SK-N-SH (cell line): ENCODE measurements around the gene PPM1L. TPM values are rescaled to one million over a fixed set of nuclear protein-coding genes. Genes with fewer than 3 reads are reported as not detected.

Source experiments
- CTCF ChIA-PET: fragments of 300-600, 350-600 bp; formaldehyde crosslinking; extraction: SDS; loops from one replicate; lab custom pipeline; 2021; lab: Yijun Ruan, JAX
- POLR2A ChIA-PET: fragments of 350-600 bp; sonication (Branson Sonifier 250); formaldehyde crosslinking; extraction: SDS; loops from one replicate; lab custom pipeline; 2020; ENCODE audit warnings: antibody characterized with exemption, inconsistent platforms; lab: Yijun Ruan, JAX
- DNase-seq: peaks from one replicate; pipeline ENCODE4 v3.0.0; 2012
- H2AFZ ChIP-seq: fragments of 200-600 bp; sonication (generic); 2 replicates; pipeline ENCODE4 v1.8.1; 2016; ENCODE audit warnings: antibody characterized with exemption, mild to moderate bottlenecking, low read depth
- H3F3A ChIP-seq: fragments of 200-600 bp; sonication (generic); replicated peaks from 2 replicates; pipeline ENCODE3; 2016; ENCODE audit warnings: antibody characterized with exemption, mild to moderate bottlenecking; ENCODE audit not compliant: insufficient read depth
- H3K27ac ChIP-seq, 2 experiments: fragments of 200-500 bp in 1 of 2; fragments of 200-600 bp in 1 of 2; sonication (Bioruptor generic) in 1 of 2; sonication (generic), shearing (Covaris generic) in 1 of 2; 2 replicates each; pipeline versions ENCODE4 v1.5.1 to v1.6.1; 2014 to 2016; ENCODE audit warnings: low read depth in 2 of 2, inconsistent platforms in 1 of 2, low read length in 1 of 2, mild to moderate bottlenecking in 1 of 2, mixed read lengths in 1 of 2
- H3K27me3 ChIP-seq: fragments of 200-600 bp; sonication (generic), shearing (Covaris generic); 2 replicates; pipeline ENCODE4 v1.6.1; 2016; ENCODE audit warnings: mixed run types; ENCODE audit not compliant: insufficient read depth
- H3K36me3 ChIP-seq, 2 experiments: fragments of 200-500 bp in 1 of 2; fragments of 200-600 bp in 1 of 2; sonication (Bioruptor generic) in 1 of 2; sonication (generic) in 1 of 2; replicated peaks in 1 of 2; 2 replicates each; pipeline versions ENCODE3 to v1.5.1; 2014 to 2016; ENCODE audit warnings: low read length in 1 of 2, mild to moderate bottlenecking in 1 of 2; ENCODE audit not compliant: insufficient read depth in 2 of 2, control insufficient read depth in 1 of 2
- H3K4me1 ChIP-seq, 2 experiments: fragments of 200-500 bp in 1 of 2; fragments of 200-600 bp in 1 of 2; sonication (Bioruptor generic) in 1 of 2; sonication (generic), shearing (Covaris generic) in 1 of 2; 2 replicates each; pipeline versions ENCODE4 v1.5.1 to v1.6.1; 2014 to 2016; ENCODE audit warnings: low read depth in 1 of 2, low read length in 1 of 2, mixed run types in 1 of 2; ENCODE audit not compliant: insufficient read depth in 2 of 2, control insufficient read depth in 1 of 2
- H3K4me2 ChIP-seq: fragments of 200-600 bp; sonication (generic), shearing (Covaris generic); 2 replicates; pipeline ENCODE4 v1.6.1; 2017; ENCODE audit warnings: mixed run types
- H3K4me3 ChIP-seq, 2 experiments: fragments of 200-500 bp in 1 of 2; fragments of 200-600 bp in 1 of 2; sonication (Bioruptor generic) in 1 of 2; sonication (generic), shearing (Covaris generic) in 1 of 2; 2 replicates each; pipeline versions ENCODE4 v1.5.1 to v1.8.1; 2014 to 2016; ENCODE audit warnings: low read depth in 2 of 2, inconsistent platforms in 1 of 2, low read length in 1 of 2, mild to moderate bottlenecking in 1 of 2, mixed read lengths in 1 of 2, moderate library complexity in 1 of 2
- H3K79me2 ChIP-seq: fragments of 200-600 bp; sonication (generic); 2 replicates; pipeline ENCODE4 v1.8.1; 2017; ENCODE audit warnings: mild to moderate bottlenecking; ENCODE audit not compliant: insufficient read depth
- H3K9ac ChIP-seq: fragments of 200-600 bp; sonication (generic); 2 replicates; pipeline ENCODE4 v1.6.1; 2017; ENCODE audit warnings: mixed run types
- H3K9me2 ChIP-seq: fragments of 200-600 bp; sonication (generic); 2 replicates; pipeline ENCODE4 v1.6.1; 2017; ENCODE audit warnings: mixed run types
- H3K9me3 ChIP-seq: fragments of 200-600 bp; sonication (generic); 2 replicates; pipeline ENCODE4 v1.6.1; 2017; ENCODE audit warnings: mixed run types, mild to moderate bottlenecking, moderate library complexity
- H4K20me1 ChIP-seq: fragments of 200-600 bp; sonication (generic); 2 replicates; pipeline ENCODE4 v1.6.1; 2017; ENCODE audit warnings: mild to moderate bottlenecking, mixed run types; ENCODE audit not compliant: insufficient read depth
- CHD2 ChIP-seq: fragments of 150-350 bp; IDR thresholded peaks from 2 replicates; pipeline ENCODE4 v1.6.1; 2018; ENCODE audit warnings: low read length; ENCODE audit not compliant: partially characterized antibody
- EZH2phosphoT487 ChIP-seq: fragments of 200-600 bp; sonication (generic); IDR thresholded peaks from 2 replicates; pipeline ENCODE4 v1.6.1; 2017; ENCODE audit warnings: low read depth, mixed run types, mild to moderate bottlenecking, antibody characterized with exemption, moderate library complexity, borderline replicate concordance
- FOSL2 ChIP-seq: IDR thresholded peaks from 2 replicates; pipeline ENCODE4 v1.4.0; 2012; ENCODE audit warnings: low read depth, mild to moderate bottlenecking, moderate library complexity, borderline replicate concordance
- FOXJ3 ChIP-seq: sonication (generic); formaldehyde crosslinking; IDR thresholded peaks from 2 replicates; pipeline ENCODE4 v1.5.1; 2020; ENCODE audit warnings: mild to moderate bottlenecking, missing genetic modification reagents
- GABPA ChIP-seq: IDR thresholded peaks from 2 replicates; pipeline ENCODE4 v1.4.0; 2012; ENCODE audit warnings: low read depth, mild to moderate bottlenecking
- GATA2 ChIP-seq: sonication (generic); formaldehyde crosslinking; IDR thresholded peaks from 2 replicates; pipeline ENCODE4 v1.5.0; 2020; ENCODE audit warnings: mild to moderate bottlenecking, missing genetic modification reagents
- MAX ChIP-seq: IDR thresholded peaks from 2 replicates; pipeline ENCODE4 v1.4.0; 2012; ENCODE audit warnings: low read depth
- MEF2A ChIP-seq: IDR thresholded peaks from 2 replicates; pipeline ENCODE4 v1.4.0; 2012; ENCODE audit warnings: low read depth, borderline replicate concordance
- NRF1 ChIP-seq: IDR thresholded peaks from 2 replicates; pipeline ENCODE4 v1.6.1; 2012; ENCODE audit warnings: low read depth, mild to moderate bottlenecking, low read length
- POLR2AphosphoS5 ChIP-seq: IDR thresholded peaks from 2 replicates; pipeline ENCODE4 v1.6.1; 2012; ENCODE audit warnings: low read depth, low read length
- RCOR1 ChIP-seq: fragments of 150-350 bp; IDR thresholded peaks from 2 replicates; pipeline ENCODE4 v1.6.1; 2017; ENCODE audit warnings: antibody characterized with exemption, low read length
- REST ChIP-seq: IDR thresholded peaks from 2 replicates; pipeline ENCODE4 v1.6.1; 2012; ENCODE audit warnings: mild to moderate bottlenecking, low read depth, low read length, moderate library complexity
- SIN3A ChIP-seq: IDR thresholded peaks from 2 replicates; pipeline ENCODE4 v1.6.1; 2012; ENCODE audit warnings: low read depth, mild to moderate bottlenecking, low read length, moderate library complexity, borderline replicate concordance
- SMC3 ChIP-seq: IDR thresholded peaks from 2 replicates; pipeline ENCODE4 v1.6.1; 2012; ENCODE audit warnings: low read depth, low read length, improper control_type of control experiment
- TAF1 ChIP-seq: IDR thresholded peaks from 2 replicates; pipeline ENCODE4 v1.6.1; 2012; ENCODE audit warnings: low read depth, mild to moderate bottlenecking, low read length, moderate library complexity, borderline replicate concordance
- TEAD4 ChIP-seq: IDR thresholded peaks from 2 replicates; pipeline ENCODE4 v1.4.0; 2012; ENCODE audit warnings: mild to moderate bottlenecking, borderline replicate concordance; ENCODE audit not compliant: insufficient read depth
- USF1 ChIP-seq: IDR thresholded peaks from 2 replicates; pipeline ENCODE4 v1.4.0; 2012; ENCODE audit warnings: low read depth, borderline replicate concordance
- YY1 ChIP-seq: IDR thresholded peaks from 2 replicates; pipeline ENCODE4 v1.4.0; 2012; ENCODE audit warnings: low read depth, mild to moderate bottlenecking
- WGBS: methylation state at CpG from one replicate; pipeline ENCODE4 v1.1.6; 2017; ENCODE audit warnings: low lambda C conversion rate; 5-methylcytosine and 5-hydroxymethylcytosine counted together
- polyA plus RNA-seq, 3 experiments: library from polyadenylated mRNA; depleted of rRNA; stranded (reverse); fragments of >200 nt; gene quantifications; 2 replicates each; pipeline ENCODE4 v1.2.3, GENCODE V29; 2012
- TF ChIP-seq, protein P1 (sequence below): fragments of 200-600 bp; sonication (generic); IDR thresholded peaks from 2 replicates; pipeline ENCODE4 v1.6.1; 2017; ENCODE audit warnings: antibody characterized with exemption, mild to moderate bottlenecking, moderate library complexity
- TF ChIP-seq, protein P2 (sequence below): IDR thresholded peaks from 2 replicates; pipeline ENCODE4 v1.4.0; 2012; ENCODE audit warnings: low read depth, borderline replicate concordance

The PPM1L gene
- polyA plus RNA-seq, 1 of the 3 experiments (the other 2 are of a cell fraction): 0.16 TPM

GRCh38 chr3:160999274-160999673 lies 243.2 kb downstream of the PPM1L start (continued):
- TF ChIP-seq SMC3 (no peak), GATA2 (CRISPR knock-in tag) (no peak), TEAD4 (no peak), SIN3A (no peak), FOSL2 (no peak), MEF2A (no peak), YY1 (no peak)
- TF ChIP-seq, protein P1, sequence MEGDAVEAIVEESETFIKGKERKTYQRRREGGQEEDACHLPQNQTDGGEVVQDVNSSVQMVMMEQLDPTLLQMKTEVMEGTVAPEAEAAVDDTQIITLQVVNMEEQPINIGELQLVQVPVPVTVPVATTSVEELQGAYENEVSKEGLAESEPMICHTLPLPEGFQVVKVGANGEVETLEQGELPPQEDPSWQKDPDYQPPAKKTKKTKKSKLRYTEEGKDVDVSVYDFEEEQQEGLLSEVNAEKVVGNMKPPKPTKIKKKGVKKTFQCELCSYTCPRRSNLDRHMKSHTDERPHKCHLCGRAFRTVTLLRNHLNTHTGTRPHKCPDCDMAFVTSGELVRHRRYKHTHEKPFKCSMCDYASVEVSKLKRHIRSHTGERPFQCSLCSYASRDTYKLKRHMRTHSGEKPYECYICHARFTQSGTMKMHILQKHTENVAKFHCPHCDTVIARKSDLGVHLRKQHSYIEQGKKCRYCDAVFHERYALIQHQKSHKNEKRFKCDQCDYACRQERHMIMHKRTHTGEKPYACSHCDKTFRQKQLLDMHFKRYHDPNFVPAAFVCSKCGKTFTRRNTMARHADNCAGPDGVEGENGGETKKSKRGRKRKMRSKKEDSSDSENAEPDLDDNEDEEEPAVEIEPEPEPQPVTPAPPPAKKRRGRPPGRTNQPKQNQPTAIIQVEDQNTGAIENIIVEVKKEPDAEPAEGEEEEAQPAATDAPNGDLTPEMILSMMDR: no peak
- TF ChIP-seq, protein P2, sequence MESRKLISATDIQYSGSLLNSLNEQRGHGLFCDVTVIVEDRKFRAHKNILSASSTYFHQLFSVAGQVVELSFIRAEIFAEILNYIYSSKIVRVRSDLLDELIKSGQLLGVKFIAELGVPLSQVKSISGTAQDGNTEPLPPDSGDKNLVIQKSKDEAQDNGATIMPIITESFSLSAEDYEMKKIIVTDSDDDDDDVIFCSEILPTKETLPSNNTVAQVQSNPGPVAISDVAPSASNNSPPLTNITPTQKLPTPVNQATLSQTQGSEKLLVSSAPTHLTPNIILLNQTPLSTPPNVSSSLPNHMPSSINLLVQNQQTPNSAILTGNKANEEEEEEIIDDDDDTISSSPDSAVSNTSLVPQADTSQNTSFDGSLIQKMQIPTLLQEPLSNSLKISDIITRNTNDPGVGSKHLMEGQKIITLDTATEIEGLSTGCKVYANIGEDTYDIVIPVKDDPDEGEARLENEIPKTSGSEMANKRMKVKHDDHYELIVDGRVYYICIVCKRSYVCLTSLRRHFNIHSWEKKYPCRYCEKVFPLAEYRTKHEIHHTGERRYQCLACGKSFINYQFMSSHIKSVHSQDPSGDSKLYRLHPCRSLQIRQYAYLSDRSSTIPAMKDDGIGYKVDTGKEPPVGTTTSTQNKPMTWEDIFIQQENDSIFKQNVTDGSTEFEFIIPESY: no peak

DNA sequence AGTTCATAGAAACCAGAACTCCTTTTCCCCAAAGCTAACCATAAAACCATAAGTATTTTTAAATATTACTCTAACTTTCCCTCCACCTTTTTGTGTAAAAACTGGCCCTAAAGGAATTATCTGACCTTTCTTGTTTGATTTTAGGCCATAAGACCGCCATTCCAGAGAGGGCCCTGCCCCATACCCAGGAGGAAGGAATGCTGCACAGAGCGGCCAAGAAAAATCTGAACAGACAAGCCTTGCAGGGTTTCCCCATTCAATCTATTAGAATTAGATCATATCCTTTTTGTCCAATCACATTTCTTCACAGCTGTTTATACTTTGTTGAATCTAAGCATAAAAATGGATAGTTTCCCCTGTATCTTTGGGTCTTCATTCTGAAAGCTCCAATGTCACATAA lies 252.1 kb downstream of the PPM1L start:
- no peaks in the 10 kb centered on the region; a peak in 1 of 4 replicates for H3K4me1 ChIP-seq
- no peaks in the 10 kb centered on the region for H3K9me2 ChIP-seq
- no peak overlapping the region for H2AFZ ChIP-seq
- no peak overlapping the region for H3K27ac ChIP-seq
- H3K4me3 ChIP-seq: no peak overlapping the region
- H3K9ac ChIP-seq: no peak overlapping the region
- WGBS: 48% methylated on average over 2 of the region's 2 CpGs
- H3F3A ChIP-seq: no peaks in the 10 kb centered on the region
- CTCF ChIA-PET: no interaction called here
- no peaks in the 10 kb centered on the region for H3K36me3 ChIP-seq
- H3K9me3 ChIP-seq: no peaks in the 10 kb centered on the region
- no peaks in the 10 kb centered on the region for H3K79me2 ChIP-seq
- no peaks in the 10 kb centered on the region for H3K27me3 ChIP-seq
- POLR2A ChIA-PET: no interaction called here
- H4K20me1 ChIP-seq: no peaks in the 10 kb centered on the region
- H3K4me2 ChIP-seq: no peak overlapping the region
- DNase-seq: no peak
- TF ChIP-seq GATA2 (CRISPR knock-in tag) (no peak), SMC3 (no peak), CHD2 (no peak), USF1 (no peak), EZH2phosphoT487 (no peak), TEAD4 (no peak), NRF1 (no peak), REST (no peak), FOSL2 (no peak), POLR2AphosphoS5 (no peak), TAF1 (no peak), RCOR1 (no peak), GABPA (no peak), MAX (no peak), FOXJ3 (no peak)
- TF ChIP-seq, protein P1: no peak
